ENCODE results near the gene PNCK.
"Not testable (repeated sequence)": the region's sequence is repeated elsewhere in the genome, so short reads cannot be mapped to it uniquely, and the experiment has no call there.

PNCK gene

GRCh38 chrX:153685751-153686696, 12.4 kb upstream of the PNCK start:
- no peak for DNase-seq

GRCh38 chrX:153685156-153685536, 11.5 kb upstream of the PNCK start:
- DNase-seq: no peak

GRCh38 chrX:153684467-153685155, 11.0 kb upstream of the PNCK start:
- no peak for DNase-seq

GRCh38 chrX:153683486-153683885, 9.9 kb upstream of the PNCK start:
- not testable (repeated sequence) for DNase-seq

GRCh38 chrX:153681175-153681574, 7.6 kb upstream of the PNCK start:
- DNase-seq: no peak

GRCh38 chrX:153674219-153674851, 722 bp upstream of the PNCK start:
- no peak for DNase-seq

- no peak for DNase-seq
Observed at GRCh38 chrX:153672531-153673427, 834 bp downstream of the PNCK start.

GRCh38 chrX:153671589-153672530, 1.8 kb downstream of the PNCK start:
- no peak for DNase-seq

- DNase-seq: no peak
Observed at GRCh38 chrX:153670748-153671588, 2.6 kb downstream of the PNCK start.

GRCh38 chrX:153669901-153670731, 3.5 kb downstream of the PNCK start:
- no peak for DNase-seq

GRCh38 chrX:153669174-153669890, 4.3 kb downstream of the PNCK start:
- DNase-seq: no peak

- DNase-seq: no peak
Observed at GRCh38 chrX:153668423-153669173, 5.0 kb downstream of the PNCK start.

GRCh38 chrX:153667956-153668396, 5.6 kb downstream of the PNCK start:
- DNase-seq: peak; percentile 1

- no peak for DNase-seq
Observed at GRCh38 chrX:153667281-153667955, 6.2 kb downstream of the PNCK start.

- no peak for DNase-seq
Observed at GRCh38 chrX:153665726-153666306, 7.8 kb downstream of the PNCK start.

GRCh38 chrX:153662266-153662665, 11.3 kb downstream of the PNCK start:
- DNase-seq: no peak

GRCh38 chrX:153659268-153659667, 14.3 kb downstream of the PNCK start:
- no peak for DNase-seq
